ENCODE results near the gene ATP2C1. TPM values are rescaled to one million over a fixed set of nuclear protein-coding genes. Genes with fewer than 3 reads are reported as not detected.

The ATP2C1 gene
- total RNA-seq, 4 donors from 2014 or later: 32.1 to 52.3 (median 35.0) TPM

DNA sequence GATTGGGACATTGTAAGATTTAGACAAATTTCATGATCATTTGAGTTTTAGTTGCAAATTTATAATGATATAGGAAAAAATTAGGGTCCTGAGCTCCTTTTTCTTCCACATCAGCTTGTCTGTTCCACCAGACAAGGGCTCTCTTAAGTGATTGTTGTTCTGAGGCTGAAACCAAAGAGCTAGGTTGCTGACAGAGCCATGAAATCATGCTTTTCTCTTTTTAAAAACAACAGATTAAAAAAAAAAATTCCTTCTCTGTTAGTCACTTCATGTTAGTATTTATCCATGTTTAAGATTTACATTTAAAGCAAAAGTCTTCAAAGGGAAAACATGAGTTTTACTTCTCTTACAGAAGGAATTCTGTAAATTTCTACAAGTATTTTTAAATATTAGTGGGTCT lies 56.8 kb downstream of the ATP2C1 start:
- no peak for TF ChIP-seq POLR2A (IDR thresholded peaks at IDR 0.05; ENCODE audit: low read depth)
- TF ChIP-seq EP300 (IDR thresholded peaks at IDR 0.05): no peak
- no peak for TF ChIP-seq POLR2AphosphoS5 (IDR thresholded peaks at IDR 0.05)
- TF ChIP-seq, protein P1, sequence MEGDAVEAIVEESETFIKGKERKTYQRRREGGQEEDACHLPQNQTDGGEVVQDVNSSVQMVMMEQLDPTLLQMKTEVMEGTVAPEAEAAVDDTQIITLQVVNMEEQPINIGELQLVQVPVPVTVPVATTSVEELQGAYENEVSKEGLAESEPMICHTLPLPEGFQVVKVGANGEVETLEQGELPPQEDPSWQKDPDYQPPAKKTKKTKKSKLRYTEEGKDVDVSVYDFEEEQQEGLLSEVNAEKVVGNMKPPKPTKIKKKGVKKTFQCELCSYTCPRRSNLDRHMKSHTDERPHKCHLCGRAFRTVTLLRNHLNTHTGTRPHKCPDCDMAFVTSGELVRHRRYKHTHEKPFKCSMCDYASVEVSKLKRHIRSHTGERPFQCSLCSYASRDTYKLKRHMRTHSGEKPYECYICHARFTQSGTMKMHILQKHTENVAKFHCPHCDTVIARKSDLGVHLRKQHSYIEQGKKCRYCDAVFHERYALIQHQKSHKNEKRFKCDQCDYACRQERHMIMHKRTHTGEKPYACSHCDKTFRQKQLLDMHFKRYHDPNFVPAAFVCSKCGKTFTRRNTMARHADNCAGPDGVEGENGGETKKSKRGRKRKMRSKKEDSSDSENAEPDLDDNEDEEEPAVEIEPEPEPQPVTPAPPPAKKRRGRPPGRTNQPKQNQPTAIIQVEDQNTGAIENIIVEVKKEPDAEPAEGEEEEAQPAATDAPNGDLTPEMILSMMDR (IDR thresholded peaks at IDR 0.05): no peak
- Histone ChIP-seq H3K4me1 (no peaks in the 10 kb centered on the region), H3K9me3 (peaks cover 0 to 6% (median 0%) of the 10 kb centered on the region in 4 donors), H3K27ac (replicated peaks in 1 of 4) (no peak overlapping the region), H3K4me3 (no peak overlapping the region), H3K36me3 (peaks cover 31 to 76% (median 55%) of the 10 kb centered on the region in 4 donors), H3K27me3 (no peaks in the 10 kb centered on the region)
- intact Hi-C loops (cut with DNase I): no loop called here
- no peak for DNase-seq (ENCODE audit: extremely low spot score)

DNA sequence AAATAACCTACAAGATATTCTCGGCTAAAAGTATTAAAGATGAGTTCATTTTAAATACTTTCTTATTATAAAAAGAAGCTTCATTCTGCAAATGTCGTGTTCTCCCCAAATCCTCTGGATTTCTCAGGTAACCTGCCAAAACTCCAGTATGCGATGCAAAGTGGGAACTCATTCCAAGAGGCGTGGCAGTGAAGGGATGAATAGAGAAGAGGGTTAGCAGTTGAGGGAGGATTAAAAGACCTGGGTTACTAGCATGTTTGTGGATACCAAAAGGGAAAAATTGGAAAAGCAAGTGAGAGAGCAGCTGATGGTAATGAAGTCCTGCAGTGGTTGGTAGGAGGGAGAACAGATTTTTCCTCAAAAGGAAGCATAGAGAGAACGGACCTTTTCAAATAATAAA lies 61.6 kb downstream of the ATP2C1 start:
- TF ChIP-seq POLR2AphosphoS5 (IDR thresholded peaks at IDR 0.05): no peak
- TF ChIP-seq POLR2A (IDR thresholded peaks at IDR 0.05; ENCODE audit: low read depth): no peak
- TF ChIP-seq, protein P1 (IDR thresholded peaks at IDR 0.05): no peak
- no peak for TF ChIP-seq EP300 (IDR thresholded peaks at IDR 0.05)

DNA sequence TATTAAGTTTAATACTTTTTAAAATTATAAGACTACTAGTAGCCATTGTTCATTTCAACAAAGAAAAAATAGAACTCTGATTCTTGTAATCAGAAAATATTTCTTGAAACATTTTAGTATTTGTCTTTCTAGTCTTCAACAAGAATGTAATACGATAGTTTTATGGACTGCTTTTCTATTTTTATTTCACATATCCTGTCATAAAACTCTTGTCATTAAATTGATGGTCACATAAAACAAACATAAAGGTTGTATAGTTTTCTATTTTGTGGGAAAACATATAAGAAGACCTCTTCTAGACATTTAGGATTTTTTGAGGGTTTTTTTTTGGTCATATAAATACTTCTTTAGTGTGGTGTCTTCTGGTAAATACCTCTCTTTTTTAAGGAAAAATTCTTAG lies 62.4 kb downstream of the ATP2C1 start:
- TF ChIP-seq POLR2A (IDR thresholded peaks at IDR 0.05; ENCODE audit: low read depth): no peak
- TF ChIP-seq, protein P1 (IDR thresholded peaks at IDR 0.05): no peak
- no peak for TF ChIP-seq POLR2AphosphoS5 (IDR thresholded peaks at IDR 0.05)
- TF ChIP-seq EP300 (IDR thresholded peaks at IDR 0.05): no peak
- DNase-seq (ENCODE audit: extremely low spot score): no peak
- Histone ChIP-seq H3K27ac (replicated peaks in 1 of 4) (no peak overlapping the region), H3K36me3 (peaks cover 22 to 77% (median 49%) of the 10 kb centered on the region in 4 donors), H3K9me3 (no peaks in the 10 kb centered on the region), H3K4me1 (no peaks in the 10 kb centered on the region), H3K4me3 (no peak overlapping the region), H3K27me3 (no peaks in the 10 kb centered on the region)
- intact Hi-C loops (cut with DNase I): no loop called here
- WGBS: 98% methylated on average over 1 of the region's 1 CpG

More for the DNA sequence above, 61.6 kb downstream of the ATP2C1 start:
- no peak for DNase-seq (ENCODE audit: extremely low spot score)
- Histone ChIP-seq H3K36me3 (peaks cover 19 to 69% (median 46%) of the 10 kb centered on the region in 4 donors), H3K4me3 (no peak overlapping the region), H3K4me1 (no peaks in the 10 kb centered on the region), H3K27me3 (no peaks in the 10 kb centered on the region), H3K9me3 (no peaks in the 10 kb centered on the region), H3K27ac (replicated peaks in 1 of 4) (no peak overlapping the region)
- 76% methylated on average over 5 of the region's 5 CpGs for WGBS
- intact Hi-C loops (cut with DNase I): no loop called here

DNA sequence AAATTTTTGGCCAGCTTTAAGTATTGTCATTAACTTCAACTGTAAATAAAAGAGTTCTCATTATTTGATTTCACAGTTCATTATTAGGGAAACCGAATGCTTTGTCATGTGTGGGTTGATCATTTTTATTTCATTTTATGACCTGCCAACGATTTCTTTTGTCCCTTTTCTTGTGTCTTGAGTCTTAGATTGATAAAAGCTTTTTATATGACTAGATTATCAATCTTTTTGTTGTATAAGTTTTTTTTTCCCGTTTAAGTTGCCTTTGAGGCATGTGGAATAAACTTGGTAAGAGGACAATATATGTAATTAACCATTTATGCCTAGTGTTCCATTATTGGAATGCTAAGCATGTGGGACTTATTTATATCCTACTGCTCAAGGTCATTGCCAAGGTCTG lies 62.8 kb downstream of the ATP2C1 start:
- Histone ChIP-seq H3K4me3 (no peak overlapping the region), H3K4me1 (no peaks in the 10 kb centered on the region), H3K27me3 (no peaks in the 10 kb centered on the region), H3K9me3 (no peaks in the 10 kb centered on the region), H3K36me3 (peaks cover 22 to 81% (median 50%) of the 10 kb centered on the region in 4 donors), H3K27ac (replicated peaks in 1 of 4) (no peak overlapping the region)
- DNase-seq (ENCODE audit: extremely low spot score): no peak
- 90% methylated on average over 3 of the region's 3 CpGs for WGBS
- intact Hi-C loops (cut with DNase I): no loop called here
- TF ChIP-seq POLR2AphosphoS5 (IDR thresholded peaks at IDR 0.05) (no peak), POLR2A (IDR thresholded peaks at IDR 0.05; ENCODE audit: low read depth) (no peak), EP300 (IDR thresholded peaks at IDR 0.05) (no peak)
- TF ChIP-seq, protein P1 (IDR thresholded peaks at IDR 0.05): no peak

DNA sequence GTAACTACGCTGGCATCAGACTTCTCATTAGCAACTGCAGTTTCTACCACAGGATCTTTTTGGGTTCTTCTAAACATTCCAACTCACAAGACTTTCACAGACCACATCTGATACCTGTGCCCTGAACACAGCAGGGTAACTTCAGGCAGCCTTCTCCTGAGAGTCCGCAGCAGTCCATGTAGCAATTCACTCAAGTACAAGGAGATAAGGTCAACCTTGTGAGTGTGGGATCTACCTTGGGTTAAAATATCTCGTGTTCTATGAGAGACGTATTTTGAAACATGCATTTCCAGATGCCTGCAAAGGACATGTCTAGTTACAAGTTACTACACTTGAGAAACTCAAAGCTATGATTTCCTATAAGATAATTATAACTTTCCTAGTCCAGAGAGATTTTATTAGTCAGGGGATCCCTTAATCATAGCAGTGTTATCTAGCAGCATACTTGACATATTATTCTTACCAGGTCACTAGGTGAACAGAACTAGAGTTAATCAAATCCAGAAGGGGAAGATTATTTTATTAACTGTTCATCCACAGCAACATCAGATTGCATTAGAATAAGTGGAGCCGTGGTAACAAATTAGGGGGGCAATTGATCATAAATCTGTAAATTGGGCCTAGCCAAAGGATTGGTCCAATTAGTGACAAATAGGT lies 66.4 kb downstream of the ATP2C1 start:
- Histone ChIP-seq H3K27ac (replicated peaks in 1 of 4) (no peak overlapping the region), H3K36me3 (peaks cover 24 to 67% (median 42%) of the 10 kb centered on the region in 4 donors), H3K4me3 (no peak overlapping the region), H3K4me1 (no peaks in the 10 kb centered on the region), H3K27me3 (no peaks in the 10 kb centered on the region), H3K9me3 (no peaks in the 10 kb centered on the region)
- TF ChIP-seq POLR2AphosphoS5 (IDR thresholded peaks at IDR 0.05): no peak
- TF ChIP-seq POLR2A (IDR thresholded peaks at IDR 0.05; ENCODE audit: low read depth): no peak
- no peak for TF ChIP-seq EP300 (IDR thresholded peaks at IDR 0.05)
- TF ChIP-seq, protein P1 (IDR thresholded peaks at IDR 0.05): no peak
- intact Hi-C loops (cut with DNase I): no loop called here
- DNase-seq (ENCODE audit: extremely low spot score): no peak
- 94% methylated on average over 5 of the region's 5 CpGs for WGBS
